Cerebellar cortex (tissue), 1 donor: Measurements from ENCODE around the gene ADAMTS12.
"Not testable (repeated sequence)": the region's sequence is repeated elsewhere in the genome, so short reads cannot be mapped to it uniquely, and the experiment has no call there.

ENCODE experiments used
- DNase-seq: peaks from one replicate; pipeline ENCODE4 v3.0.0-alpha.2; 2015; ENCODE audit warnings: low spot score

The ADAMTS12 gene, protein sequence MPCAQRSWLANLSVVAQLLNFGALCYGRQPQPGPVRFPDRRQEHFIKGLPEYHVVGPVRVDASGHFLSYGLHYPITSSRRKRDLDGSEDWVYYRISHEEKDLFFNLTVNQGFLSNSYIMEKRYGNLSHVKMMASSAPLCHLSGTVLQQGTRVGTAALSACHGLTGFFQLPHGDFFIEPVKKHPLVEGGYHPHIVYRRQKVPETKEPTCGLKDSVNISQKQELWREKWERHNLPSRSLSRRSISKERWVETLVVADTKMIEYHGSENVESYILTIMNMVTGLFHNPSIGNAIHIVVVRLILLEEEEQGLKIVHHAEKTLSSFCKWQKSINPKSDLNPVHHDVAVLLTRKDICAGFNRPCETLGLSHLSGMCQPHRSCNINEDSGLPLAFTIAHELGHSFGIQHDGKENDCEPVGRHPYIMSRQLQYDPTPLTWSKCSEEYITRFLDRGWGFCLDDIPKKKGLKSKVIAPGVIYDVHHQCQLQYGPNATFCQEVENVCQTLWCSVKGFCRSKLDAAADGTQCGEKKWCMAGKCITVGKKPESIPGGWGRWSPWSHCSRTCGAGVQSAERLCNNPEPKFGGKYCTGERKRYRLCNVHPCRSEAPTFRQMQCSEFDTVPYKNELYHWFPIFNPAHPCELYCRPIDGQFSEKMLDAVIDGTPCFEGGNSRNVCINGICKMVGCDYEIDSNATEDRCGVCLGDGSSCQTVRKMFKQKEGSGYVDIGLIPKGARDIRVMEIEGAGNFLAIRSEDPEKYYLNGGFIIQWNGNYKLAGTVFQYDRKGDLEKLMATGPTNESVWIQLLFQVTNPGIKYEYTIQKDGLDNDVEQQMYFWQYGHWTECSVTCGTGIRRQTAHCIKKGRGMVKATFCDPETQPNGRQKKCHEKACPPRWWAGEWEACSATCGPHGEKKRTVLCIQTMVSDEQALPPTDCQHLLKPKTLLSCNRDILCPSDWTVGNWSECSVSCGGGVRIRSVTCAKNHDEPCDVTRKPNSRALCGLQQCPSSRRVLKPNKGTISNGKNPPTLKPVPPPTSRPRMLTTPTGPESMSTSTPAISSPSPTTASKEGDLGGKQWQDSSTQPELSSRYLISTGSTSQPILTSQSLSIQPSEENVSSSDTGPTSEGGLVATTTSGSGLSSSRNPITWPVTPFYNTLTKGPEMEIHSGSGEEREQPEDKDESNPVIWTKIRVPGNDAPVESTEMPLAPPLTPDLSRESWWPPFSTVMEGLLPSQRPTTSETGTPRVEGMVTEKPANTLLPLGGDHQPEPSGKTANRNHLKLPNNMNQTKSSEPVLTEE (N-terminal part only)

GRCh38 chr5:33891788-33892619, at the start of gene ADAMTS12:
Gene ADAMTS12 (minus strand): TSS chr5:33891990. CDS start chr5:33891856, 134 bp downstream.
- no peak for DNase-seq

GRCh38 chr5:33941090-33941489, 49.3 kb upstream of the ADAMTS12 start:
- no peak for DNase-seq

DNA sequence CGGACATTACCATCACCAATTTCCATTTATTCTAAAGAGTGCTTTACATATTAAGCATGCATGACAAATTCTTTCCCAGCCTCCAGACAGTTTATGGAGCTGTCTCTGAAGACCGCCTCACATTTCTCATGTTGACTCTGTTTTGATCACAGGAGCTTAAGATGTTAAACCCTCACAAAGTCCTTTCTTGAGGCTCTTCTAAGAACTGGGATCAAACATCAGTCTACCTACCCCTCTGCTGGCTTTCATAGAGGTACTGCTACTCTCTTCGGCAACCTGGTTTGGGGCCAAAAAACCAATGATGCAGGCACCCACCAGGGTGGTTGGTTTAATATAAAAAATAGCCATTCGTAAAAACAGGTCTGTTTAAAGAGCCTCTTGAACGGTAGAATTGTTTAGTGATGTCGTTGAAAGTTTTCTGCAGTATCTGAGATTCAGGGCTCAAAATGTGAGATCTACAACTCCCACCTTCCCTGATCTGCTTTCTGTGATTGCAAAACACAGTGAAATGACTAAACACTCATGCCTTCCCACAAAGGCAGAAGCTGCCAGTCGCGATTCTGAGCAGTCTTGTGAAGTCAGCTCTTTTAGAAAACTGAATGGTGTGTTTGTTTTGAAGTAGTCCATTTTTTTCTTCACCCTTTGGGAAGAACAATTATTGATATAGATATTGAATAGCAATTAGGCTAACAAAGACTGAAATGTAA, 47.9 kb upstream of the ADAMTS12 start:
- DNase-seq = no peak

GRCh38 chr5:33938881-33939280, 47.1 kb upstream of the ADAMTS12 start:
- no peak for DNase-seq

GRCh38 chr5:33938507-33938796, 46.7 kb upstream of the ADAMTS12 start:
- DNase-seq = no peak

DNA sequence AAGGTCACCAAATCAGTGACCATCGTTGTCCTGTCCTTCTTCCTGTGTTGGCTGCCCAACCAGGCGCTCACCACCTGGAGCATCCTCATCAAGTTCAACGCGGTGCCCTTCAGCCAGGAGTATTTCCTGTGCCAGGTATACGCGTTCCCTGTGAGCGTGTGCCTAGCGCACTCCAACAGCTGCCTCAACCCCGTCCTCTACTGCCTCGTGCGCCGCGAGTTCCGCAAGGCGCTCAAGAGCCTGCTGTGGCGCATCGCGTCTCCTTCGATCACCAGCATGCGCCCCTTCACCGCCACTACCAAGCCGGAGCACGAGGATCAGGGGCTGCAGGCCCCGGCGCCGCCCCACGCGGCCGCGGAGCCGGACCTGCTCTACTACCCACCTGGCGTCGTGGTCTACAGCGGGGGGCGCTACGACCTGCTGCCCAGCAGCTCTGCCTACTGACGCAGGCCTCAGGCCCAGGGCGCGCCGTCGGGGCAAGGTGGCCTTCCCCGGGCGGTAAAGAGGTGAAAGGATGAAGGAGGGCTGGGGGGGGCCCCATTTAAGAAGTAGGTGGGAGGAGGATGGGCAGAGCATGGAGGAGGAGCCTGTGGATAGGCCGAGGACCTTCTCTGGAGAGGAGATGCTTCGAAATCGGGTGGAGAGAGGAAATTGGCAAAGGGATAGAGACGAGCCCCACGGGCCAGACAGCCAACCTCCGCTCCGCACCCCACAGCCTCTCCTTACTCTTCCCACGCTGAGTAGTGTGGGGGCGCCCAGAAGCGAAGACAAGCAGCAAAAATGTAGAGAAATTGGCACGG, 46.1 kb upstream of the ADAMTS12 start:
- no peak for DNase-seq

GRCh38 chr5:33937017-33937706, 45.4 kb upstream of the ADAMTS12 start:
- DNase-seq = no peak

DNA sequence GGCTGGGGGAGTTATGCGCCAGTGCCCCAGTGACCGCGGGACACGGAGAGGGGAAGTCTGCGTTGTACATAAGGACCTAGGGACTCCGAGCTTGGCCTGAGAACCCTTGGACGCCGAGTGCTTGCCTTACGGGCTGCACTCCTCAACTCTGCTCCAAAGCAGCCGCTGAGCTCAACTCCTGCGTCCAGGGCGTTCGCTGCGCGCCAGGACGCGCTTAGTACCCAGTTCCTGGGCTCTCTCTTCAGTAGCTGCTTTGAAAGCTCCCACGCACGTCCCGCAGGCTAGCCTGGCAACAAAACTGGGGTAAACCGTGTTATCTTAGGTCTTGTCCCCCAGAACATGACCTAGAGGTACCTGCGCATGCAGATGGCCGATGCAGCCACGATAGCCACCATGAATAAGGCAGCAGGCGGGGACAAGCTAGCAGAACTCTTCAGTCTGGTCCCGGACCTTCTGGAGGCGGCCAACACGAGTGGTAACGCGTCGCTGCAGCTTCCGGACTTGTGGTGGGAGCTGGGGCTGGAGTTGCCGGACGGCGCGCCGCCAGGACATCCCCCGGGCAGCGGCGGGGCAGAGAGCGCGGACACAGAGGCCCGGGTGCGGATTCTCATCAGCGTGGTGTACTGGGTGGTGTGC, 44.7 kb upstream of the ADAMTS12 start, which contains the start of gene RXFP3:
Gene RXFP3, plus strand, starts transcription at position 6 of the 636 bp plus-strand sequence. Its CDS starts 355 bp downstream, at position 361.
- no peak for DNase-seq

- no peak for DNase-seq
Measured at GRCh38 chr5:33936004-33936380, 44.2 kb upstream of the ADAMTS12 start.

GRCh38 chr5:33934176-33934575, 42.4 kb upstream of the ADAMTS12 start:
- no peak for DNase-seq

DNA sequence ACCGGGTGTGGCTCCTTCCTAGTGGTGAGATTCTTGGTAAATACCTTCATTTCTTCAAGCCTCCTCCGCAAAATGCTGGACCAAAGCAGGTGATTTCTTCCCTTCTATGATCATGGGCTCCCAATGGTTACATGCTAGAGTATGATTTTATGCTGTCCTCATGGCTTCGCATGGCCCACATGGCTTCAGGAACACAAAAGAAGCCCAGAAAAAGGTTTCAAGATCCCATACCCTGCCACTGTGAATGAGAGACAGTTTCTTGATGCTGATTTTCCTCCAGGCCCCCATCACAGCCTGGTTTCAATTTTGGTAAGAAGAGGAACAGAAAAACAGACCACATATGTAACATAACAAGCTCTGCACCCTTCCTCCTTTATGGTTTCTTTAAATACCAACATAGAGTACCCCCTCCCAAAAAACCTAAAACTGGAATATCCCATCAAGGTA, 42.0 kb upstream of the ADAMTS12 start:
- no peak for DNase-seq

- DNase-seq = no peak
Measured at GRCh38 chr5:33931136-33931535, 39.3 kb upstream of the ADAMTS12 start.

DNA sequence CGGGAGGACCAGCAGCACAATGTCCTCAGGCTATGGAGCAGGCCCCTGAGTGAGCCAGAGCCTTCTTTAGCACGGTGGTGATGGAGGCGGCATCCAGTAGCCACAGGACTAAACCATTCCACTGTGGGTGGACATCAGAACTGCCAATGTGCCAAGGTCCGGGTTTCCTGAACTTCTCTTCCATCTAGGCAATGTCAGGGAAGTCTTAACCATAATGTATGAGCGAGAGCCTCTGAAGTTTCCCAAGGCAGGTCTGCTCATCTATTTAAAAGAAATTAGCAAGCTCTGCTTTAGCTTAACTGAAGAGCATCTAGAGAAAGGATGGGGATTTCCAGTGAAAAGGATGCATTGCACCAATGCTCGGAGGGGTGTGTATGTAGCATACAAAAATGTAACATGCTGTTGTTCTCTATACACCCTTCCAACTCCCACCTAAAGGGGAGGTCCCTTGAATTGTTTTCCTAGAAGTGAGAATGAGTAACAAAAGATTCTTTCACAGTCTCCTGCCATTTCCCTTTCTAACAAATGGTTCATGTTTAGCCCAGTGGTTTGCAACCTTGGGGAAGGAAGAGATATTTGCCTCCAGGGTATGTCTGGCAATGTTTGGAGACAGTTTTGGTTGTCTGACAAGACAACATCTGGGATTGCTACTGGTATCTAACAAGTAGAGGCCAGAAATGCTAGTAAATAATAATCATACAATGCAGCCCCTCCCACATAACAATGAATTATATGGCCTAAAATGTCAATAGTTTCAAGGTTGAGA, 38.3 kb upstream of the ADAMTS12 start:
- no peak for DNase-seq

- no peak for DNase-seq
Measured at GRCh38 chr5:33928283-33928682, 36.5 kb upstream of the ADAMTS12 start.

DNA sequence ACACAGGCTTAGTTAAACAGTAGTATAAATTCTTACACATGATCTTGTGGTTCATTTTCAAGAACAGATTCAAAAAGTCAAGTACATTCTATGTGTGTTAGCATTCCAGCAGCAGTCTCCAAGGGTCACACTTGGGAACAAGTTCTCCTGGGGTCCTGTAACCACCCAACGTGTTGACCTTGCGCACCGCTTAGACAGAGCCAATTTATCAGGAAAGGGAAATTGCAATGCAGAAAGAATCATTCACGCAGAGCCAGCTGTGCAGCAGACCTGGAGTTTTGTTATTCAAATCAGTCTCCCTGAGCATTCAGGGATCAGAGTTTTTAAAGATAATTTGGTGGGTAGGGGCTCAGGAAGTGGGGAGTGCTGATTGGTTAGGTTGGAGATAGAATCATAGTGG, 35.9 kb upstream of the ADAMTS12 start:
- no peak for DNase-seq

GRCh38 chr5:33925278-33925677, 33.5 kb upstream of the ADAMTS12 start:
- no peak for DNase-seq

GRCh38 chr5:33921002-33921401, 29.2 kb upstream of the ADAMTS12 start:
- DNase-seq = no peak

GRCh38 chr5:33914844-33915243, 23.1 kb upstream of the ADAMTS12 start:
- DNase-seq = not testable (repeated sequence)
